NCI-H1436 (cell line): ENCODE measurements around the gene TRIL.

Experiments
- DNase-seq: peaks from one replicate; lab custom pipeline; 2025; lab: John Stamatoyannopoulos, UW

Gene TRIL

DNA sequence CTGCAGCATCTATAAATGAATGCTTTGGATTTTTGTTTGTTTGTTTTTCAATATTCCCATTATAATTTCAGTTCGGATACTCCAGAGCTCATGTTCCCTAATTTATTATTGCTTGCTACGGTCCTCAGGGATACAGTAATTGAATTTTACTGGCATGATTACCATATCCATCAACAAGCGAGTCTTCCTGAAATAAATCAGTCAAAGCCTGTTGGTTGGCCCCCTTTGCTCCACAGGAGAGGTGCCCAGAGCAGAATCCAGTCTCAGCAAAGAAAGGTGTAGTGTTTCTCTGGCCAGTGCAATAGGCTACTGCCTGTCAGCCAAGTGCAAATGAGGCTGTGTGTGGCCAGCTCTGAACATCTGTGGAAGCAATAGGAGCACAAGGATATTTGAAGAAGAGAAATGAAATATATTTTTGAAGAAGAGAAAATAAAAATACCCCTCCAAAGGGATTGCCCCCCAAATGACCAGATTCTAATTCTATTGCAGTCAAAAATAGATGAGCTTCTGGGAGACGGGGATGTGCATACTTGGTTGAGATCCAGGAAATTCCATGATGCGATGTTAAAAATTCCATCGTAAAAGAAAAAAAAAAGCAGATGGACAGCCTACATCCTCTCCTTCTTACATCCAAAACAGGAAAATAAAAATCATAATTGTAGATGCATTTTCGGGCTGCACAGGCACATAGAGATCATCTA, 18.1 kb downstream of the TRIL start:
- DNase-seq: no peak

DNA sequence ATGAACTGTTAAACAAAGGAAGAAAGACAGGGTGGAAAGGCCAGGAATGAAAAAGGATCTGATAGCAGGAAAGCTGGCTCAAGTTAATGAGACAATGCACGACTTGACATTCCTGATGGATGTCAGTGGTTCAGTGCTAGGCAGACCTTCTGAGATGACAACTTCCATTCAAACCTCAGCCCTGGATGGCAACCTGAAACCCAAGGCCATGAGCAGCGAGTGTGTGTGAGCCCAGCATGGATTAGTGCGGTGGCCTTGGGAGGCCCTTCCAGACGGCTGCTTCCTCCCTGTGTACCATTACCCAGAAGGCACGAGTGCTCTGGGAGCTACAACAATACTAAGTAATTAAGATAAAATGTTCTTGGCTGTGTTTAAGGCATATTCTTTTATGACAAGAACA, 18.8 kb downstream of the TRIL start:
- no peak for DNase-seq

DNA sequence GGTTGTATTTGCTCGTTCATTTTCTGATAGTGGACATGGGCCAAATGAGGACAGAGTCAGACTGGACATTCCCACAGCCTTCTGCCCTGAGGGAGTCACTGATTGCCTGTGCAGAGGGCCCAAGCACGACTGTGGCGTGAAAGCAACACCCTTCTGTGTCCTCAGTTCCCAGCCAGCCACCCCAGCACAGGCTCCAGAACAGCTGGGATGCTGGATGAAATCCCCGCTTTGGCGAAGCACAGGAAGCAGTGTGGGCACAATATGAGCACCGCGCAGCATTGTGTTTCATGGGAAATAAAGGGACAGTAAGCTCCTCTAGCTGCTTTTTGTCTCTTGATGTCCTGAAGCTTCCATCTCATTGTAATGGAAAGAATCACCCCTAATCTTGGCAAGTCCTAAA, 20.5 kb downstream of the TRIL start:
- no peak for DNase-seq

DNA sequence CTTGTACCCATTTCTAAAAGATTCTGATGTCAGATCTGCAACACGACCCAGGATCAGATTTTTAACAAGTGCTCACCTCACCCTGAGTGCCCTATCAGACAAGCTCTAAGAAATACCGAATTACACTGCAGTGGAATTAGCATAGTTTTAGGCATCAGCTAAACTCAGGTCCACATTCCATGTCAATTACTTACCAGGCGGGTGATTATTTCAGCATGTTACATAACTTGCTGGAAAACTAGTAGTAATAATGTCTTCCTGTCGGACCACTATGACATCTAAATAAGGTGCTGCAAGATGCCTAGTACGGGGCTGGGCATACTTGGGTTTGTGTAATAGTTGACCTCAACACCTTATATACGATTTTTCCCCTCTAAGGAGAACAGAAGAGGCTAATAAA, 21.0 kb downstream of the TRIL start:
- DNase-seq: no peak

- DNase-seq: no peak
Measured at GRCh38 chr7:28933846-28934320, 24.2 kb downstream of the TRIL start.

DNA sequence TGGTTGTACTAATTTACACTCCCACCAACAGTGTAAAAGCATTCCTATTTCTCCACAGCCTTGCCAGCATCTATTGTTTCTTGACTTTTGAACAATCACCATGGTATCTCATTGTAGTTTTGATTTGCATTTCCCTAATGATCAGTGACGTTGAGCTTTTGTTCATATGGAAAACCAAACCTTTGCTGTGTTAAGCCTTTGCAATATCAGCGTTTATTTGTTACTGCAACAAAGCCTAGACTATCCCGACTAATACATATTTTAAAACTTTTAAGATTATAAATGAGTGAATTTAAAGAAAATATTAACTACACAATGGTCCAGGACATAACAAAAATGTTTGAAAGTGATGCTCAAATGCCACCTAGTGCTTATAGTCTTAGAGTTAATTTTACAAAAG, 26.6 kb downstream of the TRIL start:
- DNase-seq: no peak

- DNase-seq: peak; percentile 84
Measured at GRCh38 chr7:28926871-28927597, 31.1 kb downstream of the TRIL start.

DNA sequence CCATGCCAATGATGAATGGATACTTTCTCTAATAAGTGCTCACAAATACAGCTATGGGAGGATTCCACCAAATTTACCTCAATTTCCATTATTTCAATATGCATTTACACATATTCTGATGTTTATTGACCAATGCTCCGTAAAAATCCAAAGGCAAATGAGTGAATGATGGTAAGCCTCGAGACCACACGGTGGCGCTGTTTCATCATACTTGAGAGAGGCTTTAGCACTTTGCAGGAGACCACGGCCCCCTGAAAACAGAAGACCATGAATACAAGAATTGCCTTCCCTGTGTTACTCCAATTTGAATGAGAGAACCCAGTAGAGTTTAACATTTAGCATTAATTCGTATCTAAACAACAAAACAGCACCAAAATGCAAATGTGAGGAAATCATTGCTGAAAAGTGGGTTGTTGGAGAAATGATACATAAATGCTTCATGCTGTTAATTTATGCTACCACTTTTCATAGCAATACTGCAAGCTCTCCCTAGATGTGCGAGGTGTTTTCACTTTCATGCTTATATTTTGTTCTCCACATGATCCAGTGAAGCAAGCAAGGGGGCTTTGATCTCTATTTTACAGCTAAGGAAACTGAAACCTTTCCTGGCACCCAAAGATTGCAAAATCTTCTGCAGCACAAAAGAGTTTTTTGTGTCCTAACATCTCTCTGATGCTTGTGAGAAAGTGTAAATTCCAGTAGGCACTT, 35.4 kb downstream of the TRIL start:
- DNase-seq: peak; percentile 88

DNA sequence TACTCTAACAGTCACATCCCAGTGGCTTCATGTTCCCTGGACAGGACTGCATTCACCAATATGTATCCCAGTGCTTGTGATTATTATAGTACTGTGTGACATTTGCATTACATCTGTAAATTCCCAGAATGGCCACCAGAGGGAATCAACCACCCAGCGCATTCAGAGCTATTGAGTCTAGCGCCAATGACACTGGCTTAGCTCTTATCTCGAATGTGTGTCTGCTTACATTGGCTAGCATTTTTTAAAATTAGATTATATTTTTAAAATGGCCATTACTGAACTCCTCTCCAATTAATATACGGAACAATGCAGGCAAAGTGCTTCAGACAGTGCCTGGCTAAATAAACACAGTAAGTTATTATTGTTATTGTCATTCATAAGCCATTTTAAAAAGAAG, 36.3 kb downstream of the TRIL start:
- peak; percentile 68 for DNase-seq

- no peak for DNase-seq
Measured at GRCh38 chr7:28920424-28920823, 37.7 kb downstream of the TRIL start.

GRCh38 chr7:28919510-28919909, 38.6 kb downstream of the TRIL start:
- DNase-seq: no peak

GRCh38 chr7:28908775-28909174, 49.4 kb downstream of the TRIL start:
- DNase-seq: no peak

GRCh38 chr7:28905464-28905863, 52.7 kb downstream of the TRIL start:
- no peak for DNase-seq

DNA sequence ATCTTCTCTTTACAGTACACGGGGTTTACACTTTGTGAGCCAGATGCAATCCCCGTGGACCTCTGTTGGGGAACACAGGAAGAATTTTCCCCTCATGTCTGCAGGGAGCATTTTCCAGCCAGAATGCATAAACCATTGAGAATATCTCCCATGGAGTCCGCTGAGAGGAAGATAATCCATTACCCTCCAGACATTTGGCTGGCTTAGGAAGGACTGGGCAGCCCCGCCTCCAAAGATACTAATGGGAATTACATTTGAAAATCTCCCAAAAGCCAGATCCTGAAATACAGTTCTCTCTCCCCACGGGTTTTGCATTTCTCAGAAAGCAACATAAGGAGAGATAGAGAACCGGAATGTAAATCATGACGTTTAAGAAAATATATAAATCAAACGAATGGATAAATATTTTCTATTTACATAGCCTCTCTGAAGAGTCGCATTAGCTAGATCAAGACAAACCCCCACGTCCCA, 53.5 kb downstream of the TRIL start:
- DNase-seq: no peak

DNA sequence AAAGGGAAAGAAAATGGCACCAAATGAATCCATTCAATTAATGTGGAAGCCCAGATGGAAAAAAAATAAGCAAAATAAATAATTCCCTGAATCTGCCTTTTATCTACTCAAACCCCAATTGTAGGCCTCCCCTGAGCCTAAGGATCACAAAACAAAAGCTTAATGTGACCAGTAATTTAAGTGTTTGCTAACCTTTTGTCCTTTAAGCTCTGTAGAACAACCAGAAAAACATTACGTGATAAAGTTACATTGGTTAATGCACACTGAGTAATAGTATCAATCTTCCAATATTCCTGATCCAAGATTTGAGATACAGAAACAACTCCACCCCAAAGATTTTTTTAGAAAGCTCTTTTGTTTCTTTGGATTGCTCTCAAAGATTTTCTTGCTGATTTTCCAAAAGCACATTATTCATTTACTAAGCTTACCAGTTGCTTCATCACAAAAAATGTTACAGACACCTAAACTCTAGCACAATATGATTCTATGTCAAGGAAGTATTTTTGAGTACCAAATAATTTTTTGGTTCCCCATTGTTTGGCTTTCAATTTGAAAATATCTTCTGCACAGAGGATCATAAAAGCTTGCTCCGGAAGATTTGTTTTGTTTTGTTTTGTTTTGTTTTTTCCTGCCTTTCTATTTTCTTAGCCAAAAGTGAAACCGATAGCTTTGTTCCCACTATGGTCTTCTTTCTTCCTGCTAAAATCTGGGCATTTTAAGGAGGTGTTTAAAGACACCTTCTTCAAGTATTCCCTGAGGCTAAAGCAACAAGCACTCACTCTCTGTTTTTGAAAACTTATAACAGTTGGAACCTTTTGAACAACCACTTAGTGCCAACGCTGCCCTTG, 54.2 kb downstream of the TRIL start:
- DNase-seq: no peak
